ENCODE data around the gene PDP2.

- TF ChIP-seq POLR2A (IDR thresholded peaks at IDR 0.05; ENCODE audit: low read length): no peak
- no peak for TF ChIP-seq GATA1 (IDR thresholded peaks at IDR 0.05; ENCODE audit: low read depth, low read length)
Observed at GRCh38 chr16:66888647-66889615, 8.6 kb downstream of the PDP2 start.
